Islet of Langerhans (tissue), 1 donor: ENCODE results near the gene NKAIN2.

Experiments
- FAIRE-seq: peaks from one replicate; lab custom pipeline; 2011; peaks lifted over from hg19 to GRCh38; lab: Jason Lieb, UNC

The NKAIN2 gene

GRCh38 chr6:124604719-124605118 is 801.1 kb downstream of the NKAIN2 start:
- FAIRE-seq: no peak

- no peak for FAIRE-seq
These were observed 803.5 kb downstream of the NKAIN2 start for GRCh38 chr6:124607119-124607627.

GRCh38 chr6:124613031-124613430 is 809.4 kb downstream of the NKAIN2 start:
- no peak for FAIRE-seq

GRCh38 chr6:124622351-124622750 is 818.7 kb downstream of the NKAIN2 start:
- FAIRE-seq: no peak

- no peak for FAIRE-seq
These were observed 830.0 kb downstream of the NKAIN2 start for GRCh38 chr6:124633655-124634054.

GRCh38 chr6:124640432-124640831 is 836.8 kb downstream of the NKAIN2 start:
- FAIRE-seq: no peak

GRCh38 chr6:124655866-124656265 is 852.2 kb downstream of the NKAIN2 start:
- FAIRE-seq: no peak

- no peak for FAIRE-seq
These were observed 854.4 kb downstream of the NKAIN2 start for GRCh38 chr6:124658053-124658452.

- FAIRE-seq: no peak
These were observed 855.8 kb downstream of the NKAIN2 start for GRCh38 chr6:124659427-124659826.

GRCh38 chr6:124660185-124660584 is 856.5 kb downstream of the NKAIN2 start:
- no peak for FAIRE-seq

- FAIRE-seq: no peak
These were observed 857.5 kb downstream of the NKAIN2 start for GRCh38 chr6:124661097-124661661.

GRCh38 chr6:124668028-124668427 is 864.4 kb downstream of the NKAIN2 start:
- no peak for FAIRE-seq

- no peak for FAIRE-seq
These were observed 866.2 kb downstream of the NKAIN2 start for GRCh38 chr6:124669713-124670480.

- FAIRE-seq: no peak
These were observed 867.1 kb downstream of the NKAIN2 start for GRCh38 chr6:124670801-124671200.

- no peak for FAIRE-seq
These were observed 867.7 kb downstream of the NKAIN2 start for GRCh38 chr6:124671324-124671723.

GRCh38 chr6:124674042-124674441 is 870.4 kb downstream of the NKAIN2 start:
- no peak for FAIRE-seq

GRCh38 chr6:124676033-124676432 is 872.4 kb downstream of the NKAIN2 start:
- FAIRE-seq: no peak

GRCh38 chr6:124677874-124678273 is 874.2 kb downstream of the NKAIN2 start:
- no peak for FAIRE-seq

- FAIRE-seq: no peak
These were observed 875.7 kb downstream of the NKAIN2 start for GRCh38 chr6:124679387-124679786.

GRCh38 chr6:124682751-124683150 is 879.1 kb downstream of the NKAIN2 start:
- no peak for FAIRE-seq

GRCh38 chr6:124683507-124683906 is 879.8 kb downstream of the NKAIN2 start:
- FAIRE-seq: no peak

- FAIRE-seq: no peak
These were observed 881.0 kb downstream of the NKAIN2 start for GRCh38 chr6:124684621-124685020.

GRCh38 chr6:124688369-124688768 is 884.7 kb downstream of the NKAIN2 start:
- FAIRE-seq: no peak

- no peak for FAIRE-seq
These were observed 890.6 kb downstream of the NKAIN2 start for GRCh38 chr6:124694139-124694705.
